KOPT-K1 (cell line): ENCODE measurements around the gene REN.

Source experiments
- H3K27ac ChIP-seq: fragments of 200-600 bp; sonication (generic); 2 replicates; pipeline ENCODE4 v1.5.1; 2016; ENCODE audit warnings: antibody characterized with exemption, mild to moderate bottlenecking, low read depth, low read length; ENCODE audit not compliant: poor library complexity, severe bottlenecking
- H3K36me3 ChIP-seq: fragments of 200-600 bp; sonication (generic); 2 replicates; pipeline ENCODE4 v1.5.1; 2017; ENCODE audit warnings: antibody characterized with exemption, mild to moderate bottlenecking, low read length, moderate library complexity; ENCODE audit not compliant: insufficient read depth
- H3K9me3 ChIP-seq: fragments of 200-600 bp; sonication (generic); 2 replicates; pipeline ENCODE4 v1.5.1; 2017; ENCODE audit warnings: antibody characterized with exemption, low read length, mild to moderate bottlenecking; ENCODE audit not compliant: insufficient read depth, poor library complexity, severe bottlenecking

REN gene

GRCh38 chr1:204196068-204196795, 30.1 kb upstream of the REN start, which contains the start of gene KISS1:
TSS of gene KISS1 (minus strand) at chr1:204196491. CDS start at chr1:204192876, 3,615 bp downstream.
- H3K36me3 ChIP-seq, result no peaks in the 10 kb centered on the region
- H3K9me3 ChIP-seq, result no peaks in the 10 kb centered on the region
- no peak within 1 kb of the TSS for H3K27ac ChIP-seq

GRCh38 chr1:204194771-204195170, 28.6 kb upstream of the REN start:
- no peaks in the 10 kb centered on the region for H3K36me3 ChIP-seq
- H3K27ac ChIP-seq, result no peak overlapping the region
- H3K9me3 ChIP-seq, result no peaks in the 10 kb centered on the region

- no peaks in the 10 kb centered on the region for H3K9me3 ChIP-seq
- H3K27ac ChIP-seq, result no peak overlapping the region
Observed at GRCh38 chr1:204194080-204194479, 27.9 kb upstream of the REN start.

GRCh38 chr1:204192589-204193352, 26.6 kb upstream of the REN start:
- Histone ChIP-seq H3K36me3 (no peaks in the 10 kb centered on the region), H3K27ac (no peak overlapping the region), H3K9me3 (no peaks in the 10 kb centered on the region)

More at GRCh38 chr1:204194080-204194479, 27.9 kb upstream of the REN start:
- no peaks in the 10 kb centered on the region for H3K36me3 ChIP-seq

- H3K9me3 ChIP-seq, result no peaks in the 10 kb centered on the region
- no peaks in the 10 kb centered on the region for H3K36me3 ChIP-seq
- H3K27ac ChIP-seq, result no peak overlapping the region
Observed at GRCh38 chr1:204192046-204192445, 25.9 kb upstream of the REN start.

- no peaks in the 10 kb centered on the region for H3K36me3 ChIP-seq
- H3K27ac ChIP-seq, result no peak overlapping the region
- no peaks in the 10 kb centered on the region for H3K9me3 ChIP-seq
Observed at GRCh38 chr1:204191456-204191855, 25.3 kb upstream of the REN start.

- Histone ChIP-seq H3K27ac (no peak overlapping the region), H3K9me3 (no peaks in the 10 kb centered on the region), H3K36me3 (no peaks in the 10 kb centered on the region)
Observed at GRCh38 chr1:204190212-204191211, 24.4 kb upstream of the REN start.

GRCh38 chr1:204188959-204189639, 23.0 kb upstream of the REN start:
- no peak overlapping the region for H3K27ac ChIP-seq
- H3K36me3 ChIP-seq, result no peaks in the 10 kb centered on the region
- H3K9me3 ChIP-seq, result no peaks in the 10 kb centered on the region

- Histone ChIP-seq H3K36me3 (no peaks in the 10 kb centered on the region), H3K9me3 (no peaks in the 10 kb centered on the region), H3K27ac (no peak overlapping the region)
Observed at GRCh38 chr1:204186597-204186996, 20.5 kb upstream of the REN start.

GRCh38 chr1:204181116-204181515, 15.0 kb upstream of the REN start:
- Histone ChIP-seq H3K9me3 (no peaks in the 10 kb centered on the region), H3K36me3 (no peaks in the 10 kb centered on the region), H3K27ac (no peak overlapping the region)

- Histone ChIP-seq H3K27ac (no peak overlapping the region), H3K36me3 (no peaks in the 10 kb centered on the region), H3K9me3 (no peaks in the 10 kb centered on the region)
Observed at GRCh38 chr1:204180133-204180532, 14.0 kb upstream of the REN start.

GRCh38 chr1:204178487-204179281, 12.5 kb upstream of the REN start:
- no peaks in the 10 kb centered on the region for H3K9me3 ChIP-seq
- no peak overlapping the region for H3K27ac ChIP-seq

GRCh38 chr1:204177133-204177532, 11.0 kb upstream of the REN start:
- H3K27ac ChIP-seq, result no peak overlapping the region
- H3K36me3 ChIP-seq, result no peaks in the 10 kb centered on the region
- no peaks in the 10 kb centered on the region for H3K9me3 ChIP-seq

More at GRCh38 chr1:204178487-204179281, 12.5 kb upstream of the REN start:
- no peaks in the 10 kb centered on the region for H3K36me3 ChIP-seq

- Histone ChIP-seq H3K27ac (no peak overlapping the region), H3K9me3 (no peaks in the 10 kb centered on the region), H3K36me3 (no peaks in the 10 kb centered on the region)
Observed at GRCh38 chr1:204176049-204176448, 9.9 kb upstream of the REN start.
